Measurements from ENCODE around the gene ANKHD1. TPM values are rescaled to one million over a fixed set of nuclear protein-coding genes. Genes with fewer than 3 reads are reported as not detected.

ANKHD1 gene
- total and polyA plus RNA-seq, 9 of the 15 experiments (the other 6 are each of a cell fraction or from before 2014, with no cell fraction given), result 38.9 to 138 (median 78.7) TPM

DNA sequence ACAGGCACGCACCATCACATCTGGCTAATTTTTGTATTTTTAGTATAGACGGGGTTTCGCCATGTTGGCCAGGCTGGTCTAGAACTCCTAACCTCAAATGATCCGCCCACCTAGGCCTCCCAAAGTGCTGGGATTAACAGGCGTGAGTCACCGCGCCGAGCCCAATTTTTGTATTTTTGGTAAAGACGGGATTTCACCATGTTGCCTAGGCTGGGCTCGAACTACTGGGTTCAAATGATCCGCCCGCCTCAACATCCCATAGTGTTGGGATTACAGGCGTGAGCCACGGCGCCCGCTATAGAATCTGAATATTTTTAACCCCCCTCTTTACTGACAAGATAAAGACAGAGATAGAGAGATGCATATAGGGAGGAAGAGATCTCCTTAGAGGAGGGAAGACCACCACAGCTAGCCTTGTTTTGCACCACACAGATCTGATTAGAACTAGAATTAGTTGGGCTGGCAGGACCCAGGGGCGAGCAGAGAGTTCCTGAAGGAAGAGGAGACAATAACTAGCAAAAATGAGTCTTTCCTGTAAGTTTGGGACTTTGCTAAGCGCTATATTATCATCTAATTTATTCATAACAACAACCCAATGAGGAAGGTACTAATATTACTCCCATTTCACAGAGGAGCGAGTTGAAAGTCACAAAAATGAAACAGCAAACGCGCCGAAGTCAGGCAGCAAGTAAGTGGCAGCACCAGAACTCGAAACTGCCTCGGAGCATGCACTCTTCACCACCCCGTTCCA is 1.5 kb upstream of the ANKHD1 start (continued):
- TF ChIP-seq ZNF121 (CRISPR knock-in tag; conservative IDR thresholded peaks at IDR 0.05), result no peak
- TF ChIP-seq, protein P1, sequence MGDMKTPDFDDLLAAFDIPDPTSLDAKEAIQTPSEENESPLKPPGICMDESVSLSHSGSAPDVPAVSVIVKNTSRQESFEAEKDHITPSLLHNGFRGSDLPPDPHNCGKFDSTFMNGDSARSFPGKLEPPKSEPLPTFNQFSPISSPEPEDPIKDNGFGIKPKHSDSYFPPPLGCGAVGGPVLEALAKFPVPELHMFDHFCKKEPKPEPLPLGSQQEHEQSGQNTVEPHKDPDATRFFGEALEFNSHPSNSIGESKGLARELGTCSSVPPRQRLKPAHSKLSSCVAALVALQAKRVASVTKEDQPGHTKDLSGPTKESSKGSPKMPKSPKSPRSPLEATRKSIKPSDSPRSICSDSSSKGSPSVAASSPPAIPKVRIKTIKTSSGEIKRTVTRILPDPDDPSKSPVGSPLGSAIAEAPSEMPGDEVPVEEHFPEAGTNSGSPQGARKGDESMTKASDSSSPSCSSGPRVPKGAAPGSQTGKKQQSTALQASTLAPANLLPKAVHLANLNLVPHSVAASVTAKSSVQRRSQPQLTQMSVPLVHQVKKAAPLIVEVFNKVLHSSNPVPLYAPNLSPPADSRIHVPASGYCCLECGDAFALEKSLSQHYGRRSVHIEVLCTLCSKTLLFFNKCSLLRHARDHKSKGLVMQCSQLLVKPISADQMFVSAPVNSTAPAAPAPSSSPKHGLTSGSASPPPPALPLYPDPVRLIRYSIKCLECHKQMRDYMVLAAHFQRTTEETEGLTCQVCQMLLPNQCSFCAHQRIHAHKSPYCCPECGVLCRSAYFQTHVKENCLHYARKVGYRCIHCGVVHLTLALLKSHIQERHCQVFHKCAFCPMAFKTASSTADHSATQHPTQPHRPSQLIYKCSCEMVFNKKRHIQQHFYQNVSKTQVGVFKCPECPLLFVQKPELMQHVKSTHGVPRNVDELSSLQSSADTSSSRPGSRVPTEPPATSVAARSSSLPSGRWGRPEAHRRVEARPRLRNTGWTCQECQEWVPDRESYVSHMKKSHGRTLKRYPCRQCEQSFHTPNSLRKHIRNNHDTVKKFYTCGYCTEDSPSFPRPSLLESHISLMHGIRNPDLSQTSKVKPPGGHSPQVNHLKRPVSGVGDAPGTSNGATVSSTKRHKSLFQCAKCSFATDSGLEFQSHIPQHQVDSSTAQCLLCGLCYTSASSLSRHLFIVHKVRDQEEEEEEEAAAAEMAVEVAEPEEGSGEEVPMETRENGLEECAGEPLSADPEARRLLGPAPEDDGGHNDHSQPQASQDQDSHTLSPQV (IDR thresholded peaks at IDR 0.05), result no peak
- TF ChIP-seq KLF10 (CRISPR knock-in tag; IDR thresholded peaks at IDR 0.05), result no peak
- TF ChIP-seq DIDO1 (tag; IDR thresholded peaks at IDR 0.05; ENCODE audit: low read depth), result no peak
- peak in 1 of 2 experiments; percentile 35; a peak in 1 of 4 replicates for TF ChIP-seq SIN3A (IDR thresholded peaks at IDR 0.05; ENCODE audit: borderline replicate concordance in 2 of 2, control insufficient read depth in 1 of 2, low read depth in 2 of 2, low read length in 2 of 2)
- TF ChIP-seq SMAD3 (CRISPR knock-in tag; conservative IDR thresholded peaks at IDR 0.05), result no peak
- no peak for TF ChIP-seq ZNF699 (CRISPR knock-in tag; IDR thresholded peaks at IDR 0.05; ENCODE audit: insufficient replicate concordance)
- no peak for TF ChIP-seq RUNX1 (IDR thresholded peaks at IDR 0.05; ENCODE audit: low read depth)
- no peak for TF ChIP-seq HMG20A (CRISPR knock-in tag; conservative IDR thresholded peaks at IDR 0.05)
- no peak for TF ChIP-seq ZNF143 (CRISPR knock-in tag; IDR thresholded peaks at IDR 0.05)
- 0 out of 2 replicates have a peak, but pooled peaks have one; percentile 33 for TF ChIP-seq ZNF76 (CRISPR knock-in tag; IDR thresholded peaks at IDR 0.05; ENCODE audit: borderline replicate concordance)
- no peak for TF ChIP-seq PML (IDR thresholded peaks at IDR 0.05; ENCODE audit: low read length)
- TF ChIP-seq, protein P2, sequence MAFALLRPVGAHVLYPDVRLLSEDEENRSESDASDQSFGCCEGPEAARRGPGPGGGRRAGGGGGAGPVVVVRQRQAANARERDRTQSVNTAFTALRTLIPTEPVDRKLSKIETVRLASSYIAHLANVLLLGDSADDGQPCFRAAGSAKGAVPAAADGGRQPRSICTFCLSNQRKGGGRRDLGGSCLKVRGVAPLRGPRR (CRISPR knock-in tag; IDR thresholded peaks at IDR 0.05), result no peak
- no peak for TF ChIP-seq NONO (IDR thresholded peaks at IDR 0.05; ENCODE audit: low read depth in 2 of 2, low read length in 1 of 2)
- TF ChIP-seq, protein P3, sequence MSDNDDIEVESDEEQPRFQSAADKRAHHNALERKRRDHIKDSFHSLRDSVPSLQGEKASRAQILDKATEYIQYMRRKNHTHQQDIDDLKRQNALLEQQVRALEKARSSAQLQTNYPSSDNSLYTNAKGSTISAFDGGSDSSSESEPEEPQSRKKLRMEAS (CRISPR knock-in tag; IDR thresholded peaks at IDR 0.05), result no peak
- TF ChIP-seq TAF9B (IDR thresholded peaks at IDR 0.05; ENCODE audit: partially characterized antibody), result no peak
- TF ChIP-seq ZNF431 (CRISPR knock-in tag; IDR thresholded peaks at IDR 0.05), result no peak
- TF ChIP-seq, protein P4, sequence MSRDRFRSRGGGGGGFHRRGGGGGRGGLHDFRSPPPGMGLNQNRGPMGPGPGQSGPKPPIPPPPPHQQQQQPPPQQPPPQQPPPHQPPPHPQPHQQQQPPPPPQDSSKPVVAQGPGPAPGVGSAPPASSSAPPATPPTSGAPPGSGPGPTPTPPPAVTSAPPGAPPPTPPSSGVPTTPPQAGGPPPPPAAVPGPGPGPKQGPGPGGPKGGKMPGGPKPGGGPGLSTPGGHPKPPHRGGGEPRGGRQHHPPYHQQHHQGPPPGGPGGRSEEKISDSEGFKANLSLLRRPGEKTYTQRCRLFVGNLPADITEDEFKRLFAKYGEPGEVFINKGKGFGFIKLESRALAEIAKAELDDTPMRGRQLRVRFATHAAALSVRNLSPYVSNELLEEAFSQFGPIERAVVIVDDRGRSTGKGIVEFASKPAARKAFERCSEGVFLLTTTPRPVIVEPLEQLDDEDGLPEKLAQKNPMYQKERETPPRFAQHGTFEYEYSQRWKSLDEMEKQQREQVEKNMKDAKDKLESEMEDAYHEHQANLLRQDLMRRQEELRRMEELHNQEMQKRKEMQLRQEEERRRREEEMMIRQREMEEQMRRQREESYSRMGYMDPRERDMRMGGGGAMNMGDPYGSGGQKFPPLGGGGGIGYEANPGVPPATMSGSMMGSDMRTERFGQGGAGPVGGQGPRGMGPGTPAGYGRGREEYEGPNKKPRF (IDR thresholded peaks at IDR 0.05; ENCODE audit: low read depth, low read length), result no peak
- TF ChIP-seq HMG20B (CRISPR knock-in tag; IDR thresholded peaks at IDR 0.05), result no peak
- no peak for TF ChIP-seq GABPB1 (CRISPR knock-in tag; IDR thresholded peaks at IDR 0.05)
- TF ChIP-seq PTBP1 (IDR thresholded peaks at IDR 0.05; ENCODE audit: low read depth, low read length), result no peak
